K562 (cell line): ENCODE results near the gene C7orf25. TPM values are rescaled to one million over a fixed set of nuclear protein-coding genes. Genes with fewer than 3 reads are reported as not detected.

ENCODE experiments used
- ARHGAP35 ChIP-seq: fragments of 450-650 bp; IDR thresholded peaks from 2 replicates; pipeline ENCODE4 v1.6.1; 2018; ENCODE audit not compliant: partially characterized antibody
- ARID2 ChIP-seq: fragments of 450-650 bp; IDR thresholded peaks from 2 replicates; pipeline ENCODE4 v1.6.1; 2017; ENCODE audit warnings: antibody characterized with exemption, mild to moderate bottlenecking
- BRCA1 ChIP-seq, 2 experiments: fragments of 450-650 bp in 1 of 2; sonication (generic) in 1 of 2; formaldehyde crosslinking in 1 of 2; IDR thresholded peaks; 2 replicates each; pipeline versions ENCODE4 v1.5.0 to v1.6.1; 2017 to 2020; ENCODE audit warnings: mild to moderate bottlenecking in 1 of 2, missing genetic modification reagents in 1 of 2
- CBX5 ChIP-seq: IDR thresholded peaks from 2 replicates; pipeline ENCODE4 v1.6.1; 2014; ENCODE audit warnings: low read depth, borderline replicate concordance
- CCNT2 ChIP-seq: IDR thresholded peaks from 2 replicates; pipeline ENCODE4 v1.6.1; 2011; ENCODE audit warnings: borderline replicate concordance, low read depth, mild to moderate bottlenecking, moderate library complexity, mixed read lengths, low read length; ENCODE audit not compliant: insufficient read length; ENCODE audit errors: extremely low read depth
- ESRRB ChIP-seq: fragments of 250-450 bp; sonication (Bioruptor Pico); IDR thresholded peaks from 2 replicates; pipeline ENCODE4 v1.5.0; 2020; ENCODE audit warnings: mild to moderate bottlenecking, moderate library complexity, borderline replicate concordance
- HMG20A ChIP-seq: fragments of 450-650 bp; formaldehyde crosslinking; conservative IDR thresholded peaks from 2 replicates; pipeline ENCODE4 v1.4.0; 2020; ENCODE audit warnings: mild to moderate bottlenecking, mixed read lengths
- NKRF ChIP-seq: fragments of 450-650 bp; IDR thresholded peaks from 2 replicates; pipeline ENCODE4 v1.6.1; 2016; ENCODE audit warnings: borderline replicate concordance
- NONO ChIP-seq, 2 experiments: fragments of 200-400 bp in 1 of 2; fragments of 450-650 bp in 1 of 2; formaldehyde crosslinking in 1 of 2; IDR thresholded peaks; 2 replicates each; pipeline ENCODE4 v1.6.1; 2017; ENCODE audit warnings: low read depth in 2 of 2, mild to moderate bottlenecking in 2 of 2, moderate library complexity in 2 of 2, low read length in 1 of 2
- PHB2 ChIP-seq: fragments of 450-650 bp; IDR thresholded peaks from 2 replicates; pipeline ENCODE4 v1.6.1; 2017; ENCODE audit warnings: low read depth
- POLR2A ChIP-seq: fragments of 450-650 bp; conservative IDR thresholded peaks from 2 replicates; pipeline ENCODE4 v1.6.1; 2016
- POLR2B ChIP-seq: fragments of 450-650 bp; IDR thresholded peaks from 2 replicates; pipeline ENCODE4 v1.6.1; 2018; ENCODE audit warnings: low read depth; ENCODE audit not compliant: partially characterized antibody
- PTBP1 ChIP-seq: fragments of 200-400 bp; formaldehyde crosslinking; IDR thresholded peaks from 2 replicates; pipeline ENCODE4 v1.6.1; 2017; ENCODE audit warnings: low read depth, low read length
- PTTG1 ChIP-seq: fragments of 450-650 bp; IDR thresholded peaks from 2 replicates; pipeline ENCODE4 v1.6.1; 2016; ENCODE audit warnings: low read depth, mild to moderate bottlenecking, missing genetic modification characterization, missing compliant biosample characterization
- PYGO2 ChIP-seq: fragments of 450-650 bp; IDR thresholded peaks from 2 replicates; pipeline ENCODE4 v1.6.1; 2016; ENCODE audit warnings: mild to moderate bottlenecking, missing genetic modification characterization, moderate library complexity, missing compliant biosample characterization
- SAP30 ChIP-seq: fragments of 200-600 bp; sonication (generic); IDR thresholded peaks from 2 replicates; pipeline ENCODE4 v1.6.1; 2012; ENCODE audit warnings: borderline replicate concordance, low read depth, mild to moderate bottlenecking, moderate library complexity, low read length, control low read depth, inconsistent platforms; ENCODE audit not compliant: insufficient read depth, poor library complexity, severe bottlenecking
- TCFL5 ChIP-seq: fragments of 250-450 bp; sonication (Bioruptor Pico); conservative IDR thresholded peaks from 2 replicates; pipeline ENCODE4 v1.6.1; 2021; ENCODE audit warnings: mild to moderate bottlenecking, moderate library complexity, matching md5 sums
- ZNF41 ChIP-seq: fragments of 250-450 bp; sonication (Bioruptor Pico); conservative IDR thresholded peaks from 2 replicates; pipeline ENCODE4 v1.4.0; 2020; ENCODE audit warnings: mild to moderate bottlenecking
- ZNF445 ChIP-seq: fragments of 250-450 bp; sonication (Bioruptor Pico); IDR thresholded peaks from 2 replicates; pipeline ENCODE4 v1.4.0; 2020; ENCODE audit warnings: low read depth, mild to moderate bottlenecking, moderate library complexity
- ZNF766 ChIP-seq: fragments of 200-800 bp; sonication (Bioruptor generic); conservative IDR thresholded peaks from 2 replicates; pipeline ENCODE4 v1.6.1; 2016; ENCODE audit warnings: missing genetic modification characterization, missing compliant biosample characterization
- ZSCAN32 ChIP-seq: fragments of 450-650 bp; formaldehyde crosslinking; IDR thresholded peaks from 2 replicates; pipeline ENCODE4 v1.4.0; 2020; ENCODE audit warnings: mild to moderate bottlenecking, moderate library complexity
- polyA plus RNA-seq, 8 experiments: library from polyadenylated mRNA; depleted of rRNA in 4 of 8; stranded (reverse) in 5 of 8; unstranded in 3 of 8; fragments of >200 nt; fragmentation: Nextera tagmentation in 2 of 8; fragmentation: Illumina TruSeq in 1 of 8; extraction: Ambion mirVana in 2 of 8; extraction: Trizol in 1 of 8; gene quantifications; 2 replicates each; pipeline versions ENCODE4 v1.2.1 to v1.2.3, GENCODE V29; 2011 to 2014; ENCODE audit warnings: inconsistent platforms in 1 of 8, missing spikeins in 1 of 8
- total RNA-seq, 7 experiments: library from RNA; depleted of rRNA in 6 of 7; stranded (reverse); fragments of >200 nt in 6 of 7; fragmentation: Illumina TruSeq in 2 of 7; extraction: Trizol in 2 of 7; gene quantifications; 2 replicates each; pipeline versions ENCODE4 v1.2.1 to v1.2.3, GENCODE V29; 2011 to 2021; ENCODE audit warnings: low replicate concordance in 1 of 7

C7orf25 gene
- total and polyA plus RNA-seq, 9 of the 15 experiments (the other 6 are each of a cell fraction or from before 2014, with no cell fraction given) = 1.2 to 4.7 (median 1.9) TPM

- TF ChIP-seq PTBP1 (no peak), ARID2 (no peak), SAP30 (peak; percentile 82), ZNF41 (CRISPR knock-in tag) (no peak), CBX5 (no peak), PYGO2 (no peak), ESRRB (no peak), ZNF445 (CRISPR knock-in tag) (no peak), NONO (IDR thresholded peaks at IDR 0.05; ENCODE audit: low read depth in 2 of 2, low read length in 1 of 2) (no peak), ZSCAN32 (CRISPR knock-in tag) (no peak), PTTG1 (tag) (no peak), POLR2A (peak; percentile 93), NKRF (peak; percentile 87), HMG20A (CRISPR knock-in tag) (no peak), ZNF766 (0 out of 2 replicates have a peak, but pooled peaks have one; percentile 45), ARHGAP35 (no peak), PHB2 (no peak), POLR2B (peak; percentile 87), BRCA1 (IDR thresholded peaks at IDR 0.05) (no peak), BRCA1 (CRISPR knock-in tag; IDR thresholded peaks at IDR 0.05) (no peak), TCFL5 (CRISPR knock-in tag) (no peak), CCNT2 (no peak)
Observed at GRCh38 chr7:42931834-42932651, 20.2 kb upstream of the C7orf25 start, which contains the start of the genes MRPL32 and PSMA2 (continued).
